IMR-90 (cell line): ENCODE measurements around the gene CMPK2. TPM values are rescaled to one million over a fixed set of nuclear protein-coding genes. Genes with fewer than 3 reads are reported as not detected.

Source experiments
- ATAC-seq: fragments of 200-7000 bp; cut with Tn5 transposase; 2 replicates; pipeline ENCODE4 v1.9.1; 2020; ENCODE audit warnings: low read depth, mild to moderate bottlenecking, moderate library complexity
- BruUV-seq: library from RNA; stranded (reverse); fragments of 400-500 nt; replicated peaks from 2 replicates; lab custom pipeline; 2021; lab: Mats Ljungman, UMichigan
- CTCF ChIA-PET: fragments of 300-600 bp; formaldehyde crosslinking; extraction: SDS; loops from one replicate; lab custom pipeline; 2021; ENCODE audit warnings: antibody characterized with exemption; lab: Yijun Ruan, JAX
- POLR2A ChIA-PET: fragments of 300-600 bp; sonication (Branson Sonifier 250); formaldehyde crosslinking; loops from one replicate; lab custom pipeline; 2022; ENCODE audit warnings: antibody characterized with exemption; ENCODE audit not compliant: unreplicated experiment; lab: Charles Lee
- DNase-seq: peaks from one replicate; pipeline ENCODE4 v3.0.0; 2013
- H2AFZ ChIP-seq: replicated peaks from 2 replicates; pipeline ENCODE3; 2013; ENCODE audit warnings: low read length, mild to moderate bottlenecking; ENCODE audit not compliant: poor library complexity
- H2AK5ac ChIP-seq: 2 replicates; pipeline ENCODE4 v1.6.1; 2013; ENCODE audit warnings: low read depth, low read length, inconsistent platforms
- H2AK9ac ChIP-seq: replicated peaks from 2 replicates; pipeline ENCODE3; 2013; ENCODE audit warnings: mild to moderate bottlenecking, low read depth, low read length, moderate library complexity; ENCODE audit not compliant: poor library complexity
- H2BK120ac ChIP-seq: 2 replicates; pipeline ENCODE4 v1.6.1; 2013; ENCODE audit warnings: low read depth, low read length, inconsistent platforms
- H2BK15ac ChIP-seq: 3 replicates; pipeline ENCODE4 v1.6.1; 2013; ENCODE audit warnings: low read depth, low read length, inconsistent platforms
- H2BK20ac ChIP-seq: 2 replicates; pipeline ENCODE4 v1.6.1; 2013; ENCODE audit warnings: low read depth, mild to moderate bottlenecking, inconsistent platforms, low read length, moderate library complexity
- H2BK5ac ChIP-seq: 2 replicates; pipeline ENCODE4 v1.6.1; 2013; ENCODE audit warnings: mild to moderate bottlenecking, low read depth, low read length, inconsistent platforms; ENCODE audit not compliant: poor library complexity, severe bottlenecking
- H3K14ac ChIP-seq: replicated peaks from 2 replicates; pipeline ENCODE4 v1.6.1; 2013; ENCODE audit warnings: low read depth, low read length, inconsistent platforms
- H3K18ac ChIP-seq: 2 replicates; pipeline ENCODE4 v1.6.1; 2013; ENCODE audit warnings: low read depth, low read length, control low read depth
- H3K23ac ChIP-seq: 2 replicates; pipeline ENCODE4 v1.6.1; 2013; ENCODE audit warnings: low read depth, low read length, inconsistent platforms
- H3K27ac ChIP-seq: 2 replicates; pipeline ENCODE4 v1.5.1; 2013; ENCODE audit warnings: mild to moderate bottlenecking, control low read depth, low read length; ENCODE audit not compliant: insufficient read depth
- H3K27me3 ChIP-seq: 2 replicates; pipeline ENCODE4 v1.6.1; 2013; ENCODE audit warnings: low read length; ENCODE audit not compliant: control insufficient read depth, insufficient read depth
- H3K36me3 ChIP-seq: 2 replicates; pipeline ENCODE4 v1.6.1; 2013; ENCODE audit warnings: low read length, mixed read lengths; ENCODE audit not compliant: control insufficient read depth, insufficient read depth
- H3K4ac ChIP-seq: 2 replicates; pipeline ENCODE4 v1.6.1; 2013; ENCODE audit warnings: low read depth, low read length, inconsistent platforms
- H3K4me1 ChIP-seq: 2 replicates; pipeline ENCODE4 v1.6.1; 2013; ENCODE audit warnings: low read length, mixed read lengths; ENCODE audit not compliant: control insufficient read depth, insufficient read depth
- H3K4me2 ChIP-seq: 2 replicates; pipeline ENCODE4 v1.6.1; 2013; ENCODE audit warnings: low read depth, mild to moderate bottlenecking, control low read depth, low read length, moderate library complexity
- H3K4me3 ChIP-seq: 2 replicates; pipeline ENCODE4 v1.5.1; 2013; ENCODE audit warnings: low read depth, mild to moderate bottlenecking, control low read depth, low read length, moderate library complexity; ENCODE audit not compliant: insufficient read depth
- H3K56ac ChIP-seq: 2 replicates; pipeline ENCODE4 v1.6.1; 2013; ENCODE audit warnings: low read length, inconsistent platforms; ENCODE audit not compliant: insufficient read depth; ENCODE audit errors: extremely low read depth
- H3K79me1 ChIP-seq, 2 experiments: 2 replicates each; pipeline ENCODE4 v1.6.1; 2013; ENCODE audit warnings: low read length in 2 of 2, inconsistent platforms in 1 of 2, low read depth in 1 of 2
- H3K9ac ChIP-seq: 2 replicates; pipeline ENCODE4 v1.6.1; 2013; ENCODE audit warnings: low read depth, low read length, control low read depth
- H3K9me1 ChIP-seq: 2 replicates; pipeline ENCODE4 v1.6.1; 2013; ENCODE audit warnings: low read length, inconsistent platforms; ENCODE audit not compliant: insufficient read depth
- H3K9me3 ChIP-seq: 2 replicates; pipeline ENCODE4 v1.6.1; 2013; ENCODE audit warnings: low read length; ENCODE audit not compliant: control insufficient read depth, insufficient read depth
- H4K20me1 ChIP-seq: 2 replicates; pipeline ENCODE4 v1.6.1; 2013; ENCODE audit warnings: low read length, inconsistent platforms; ENCODE audit not compliant: insufficient read depth
- H4K5ac ChIP-seq: 2 replicates; pipeline ENCODE4 v1.6.1; 2013; ENCODE audit warnings: mild to moderate bottlenecking, low read depth, low read length, control low read depth
- H4K8ac ChIP-seq, 2 experiments: 2 replicates each; pipeline ENCODE4 v1.6.1; 2013; ENCODE audit warnings: low read depth in 2 of 2, low read length in 2 of 2, control low read depth in 1 of 2, inconsistent platforms in 1 of 2
- H4K91ac ChIP-seq: 2 replicates; pipeline ENCODE4 v1.6.1; 2013; ENCODE audit warnings: low read depth, low read length, inconsistent platforms; ENCODE audit not compliant: insufficient read depth
- BHLHE40 ChIP-seq: fragments of 150-350 bp; IDR thresholded peaks from 2 replicates; pipeline ENCODE4 v1.6.1; 2016; ENCODE audit warnings: mild to moderate bottlenecking, low read depth, low read length
- CTCF ChIP-seq: conservative IDR thresholded peaks from 2 replicates; pipeline ENCODE4 v1.5.1; 2012; ENCODE audit warnings: mild to moderate bottlenecking, low read depth, low read length, improper control_type of control experiment
- ELK1 ChIP-seq: fragments of 150-350 bp; IDR thresholded peaks from 2 replicates; pipeline ENCODE4 v1.6.1; 2016; ENCODE audit warnings: low read depth, mild to moderate bottlenecking, low read length, moderate library complexity, borderline replicate concordance
- MAFK ChIP-seq: IDR thresholded peaks from 2 replicates; pipeline ENCODE4 v1.6.1; 2012; ENCODE audit warnings: low read depth, low read length, improper control_type of control experiment
- RAD21 ChIP-seq: IDR thresholded peaks from 2 replicates; pipeline ENCODE4 v1.6.1; 2012; ENCODE audit warnings: low read length, improper control_type of control experiment
- RFX5 ChIP-seq: IDR thresholded peaks from 2 replicates; pipeline ENCODE4 v1.8.0; 2012; ENCODE audit warnings: low read depth, mild to moderate bottlenecking, low read length, moderate library complexity
- SMC3 ChIP-seq: fragments of 150-350 bp; IDR thresholded peaks from 2 replicates; pipeline ENCODE4 v1.6.1; 2016; ENCODE audit warnings: low read depth, mild to moderate bottlenecking, antibody characterized with exemption, low read length, moderate library complexity
- WGBS, 2 experiments: methylation state at CpG; one replicate each; pipeline versions ENCODE4 v1.1.5 to v1.1.7; 2013; ENCODE audit warnings: missing lambda C conversion rate in 2 of 2; ENCODE audit not compliant: insufficient read length in 1 of 2; ENCODE audit errors: extremely low coverage in 2 of 2; 5-methylcytosine and 5-hydroxymethylcytosine counted together
- dilution Hi-C: fragments of 300-500 bp; cut with HindIII; formaldehyde crosslinking; loops from one replicate; pipeline ENCODE4 v1.14.3; 2018; ENCODE audit warnings: low sequenced_read_pairs; ENCODE audit not compliant: unreplicated experiment
- in situ Hi-C: fragments of 300-500 bp; cut with MboI; formaldehyde crosslinking; loops from 3 replicates; pipeline ENCODE4 v1.14.3; 2019; ENCODE audit warnings: low sequenced_read_pairs, inconsistent platforms, mixed read lengths
- intact Hi-C: fragments of 100-400 bp; cut with micrococcal nuclease; formaldehyde crosslinking; loops from 2 replicates; pipeline ENCODE4 v1.10.0; 2022
- polyA plus RNA-seq, 3 experiments: library from polyadenylated mRNA; depleted of rRNA; stranded (reverse); fragments of >200 nt; gene quantifications; 2 replicates each; pipeline ENCODE4 v1.2.3, GENCODE V29; 2012; ENCODE audit warnings: low replicate concordance in 1 of 3
- total RNA-seq: library from RNA; depleted of rRNA; stranded (reverse); fragments of >200 nt; gene quantifications from 2 replicates; pipeline ENCODE4 v1.2.3, GENCODE V29; 2012

CMPK2 gene
- total and polyA plus RNA-seq, 2 of the 4 experiments (the other 2 are of a cell fraction): 0.03 to 0.18 TPM

- no peaks in the 10 kb centered on the region for H3K9me3 ChIP-seq
- no peak overlapping the region for H3K27ac ChIP-seq
- no peak overlapping the region for H3K56ac ChIP-seq
- no peaks in the 10 kb centered on the region for H3K79me1 ChIP-seq
- no peak overlapping the region for H2BK15ac ChIP-seq
- H4K5ac ChIP-seq: no peak overlapping the region
- in situ Hi-C loops: no loop called here
- H3K9me1 ChIP-seq: no peaks in the 10 kb centered on the region
- H4K8ac ChIP-seq: no peak overlapping the region
- no peak overlapping the region for H2BK20ac ChIP-seq
- no peak overlapping the region for H4K91ac ChIP-seq
- H3K4me3 ChIP-seq: peak overlapping the region; percentile 61
- ChIA-PET CTCF (no interaction called here), POLR2A (no interaction called here)
- no peak overlapping the region for H3K4ac ChIP-seq
- ATAC-seq: no peak
- dilution Hi-C loops: no loop called here
- WGBS, 2 experiments: no CpG with 5 or more reads among the region's 9 CpGs
- TF ChIP-seq CTCF (no peak), ELK1 (no peak), SMC3 (no peak), RAD21 (no peak), BHLHE40 (no peak), MAFK (no peak), RFX5 (no peak)
- H3K23ac ChIP-seq: no peak overlapping the region
- H3K18ac ChIP-seq: no peak overlapping the region
- no peak overlapping the region for H2BK120ac ChIP-seq
- H2AK9ac ChIP-seq: no peak overlapping the region
- H2AK5ac ChIP-seq: no peak overlapping the region
- H3K36me3 ChIP-seq: no peaks in the 10 kb centered on the region
- no peak overlapping the region for H3K9ac ChIP-seq
- peak overlapping the region; percentile 81 for H3K4me2 ChIP-seq
- H3K14ac ChIP-seq: no peak overlapping the region
- H3K27me3 ChIP-seq: peaks cover 12% of the 10 kb centered on the region
- H2AFZ ChIP-seq: peak overlapping the region; percentile 85
- no peak overlapping the region for H2BK5ac ChIP-seq
- intact Hi-C loops: no loop called here
- no TSS peak for BruUV-seq
- H3K4me1 ChIP-seq: peaks cover 2% of the 10 kb centered on the region; the same call in 1 of the 2 replicates
- DNase-seq: peak; percentile 3
- H4K20me1 ChIP-seq: no peaks in the 10 kb centered on the region
Observed at GRCh38 chr2:6866275-6866671, 566 bp upstream of the CMPK2 start.
